Esophagus muscularis mucosa (tissue), 4 donors: ENCODE results near the gene UBAC2.

Source experiments
- CTCF ChIP-seq, 3 experiments: fragments of 200-600 bp in 2 of 3; fragments of 450-650 bp in 1 of 3; sonication (generic) in 2 of 3; IDR thresholded peaks; one replicate each; pipeline ENCODE4 v1.5.1; 2017 to 2019; ENCODE audit warnings: antibody characterized with exemption in 3 of 3, mild to moderate bottlenecking in 2 of 3, moderate library complexity in 1 of 3
- EP300 ChIP-seq: sonication (generic); formaldehyde crosslinking; IDR thresholded peaks from one replicate; pipeline ENCODE4 v1.6.1; 2017; ENCODE audit warnings: antibody characterized with exemption
- POLR2AphosphoS5 ChIP-seq, 2 donors: sonication (generic); formaldehyde crosslinking; IDR thresholded peaks; one replicate each; pipeline ENCODE4 v1.6.1; 2017; ENCODE audit warnings: antibody characterized with exemption in 2 of 2

GRCh38 chr13:99294198-99294597 lies 93.5 kb downstream of the UBAC2 start:
- TF ChIP-seq CTCF (IDR thresholded peaks at IDR 0.05) (no peak), EP300 (no peak), POLR2AphosphoS5 (IDR thresholded peaks at IDR 0.05) (no peak)
